PFSK-1 (cell line): ENCODE measurements around the gene MEST.

ENCODE experiments used
- FOXP2 ChIP-seq: optimal IDR thresholded peaks from 2 replicates; pipeline ENCODE3; 2011; ENCODE audit warnings: borderline replicate concordance, control low read depth, inconsistent platforms; ENCODE audit not compliant: insufficient read depth; ENCODE audit errors: extremely low read length, extremely low read depth
- POLR2AphosphoS5 ChIP-seq: IDR thresholded peaks from 2 replicates; pipeline ENCODE4 v1.6.1; 2012; ENCODE audit warnings: low read depth, mild to moderate bottlenecking, control low read depth, low read length, moderate library complexity
- REST ChIP-seq, 2 experiments: IDR thresholded peaks; 2 replicates each; pipeline versions ENCODE4 v1.6.1 to v1.8.0; 2011 to 2012; ENCODE audit warnings: low read depth in 2 of 2, low read length in 2 of 2, control low read depth in 1 of 2, inconsistent platforms in 1 of 2, mild to moderate bottlenecking in 1 of 2, moderate library complexity in 1 of 2; ENCODE audit not compliant: insufficient read depth in 1 of 2
- SIN3A ChIP-seq: IDR thresholded peaks from 2 replicates; pipeline ENCODE4 v1.6.1; 2012; ENCODE audit warnings: mild to moderate bottlenecking, low read length, moderate library complexity, borderline replicate concordance; ENCODE audit not compliant: insufficient read depth
- TAF1 ChIP-seq: IDR thresholded peaks from 2 replicates; pipeline ENCODE4 v1.6.1; 2012; ENCODE audit warnings: low read length, control low read depth, borderline replicate concordance; ENCODE audit not compliant: insufficient read depth

MEST gene

GRCh38 chr7:130475776-130476175 lies 16.1 kb upstream of the MEST start:
- TF ChIP-seq TAF1: no peak
- TF ChIP-seq POLR2AphosphoS5: no peak
- no peak for TF ChIP-seq REST (IDR thresholded peaks at IDR 0.05; ENCODE audit: insufficient read depth in 1 of 2, low read depth in 2 of 2, low read length in 2 of 2)
- TF ChIP-seq SIN3A: no peak
- no peak for TF ChIP-seq FOXP2

DNA sequence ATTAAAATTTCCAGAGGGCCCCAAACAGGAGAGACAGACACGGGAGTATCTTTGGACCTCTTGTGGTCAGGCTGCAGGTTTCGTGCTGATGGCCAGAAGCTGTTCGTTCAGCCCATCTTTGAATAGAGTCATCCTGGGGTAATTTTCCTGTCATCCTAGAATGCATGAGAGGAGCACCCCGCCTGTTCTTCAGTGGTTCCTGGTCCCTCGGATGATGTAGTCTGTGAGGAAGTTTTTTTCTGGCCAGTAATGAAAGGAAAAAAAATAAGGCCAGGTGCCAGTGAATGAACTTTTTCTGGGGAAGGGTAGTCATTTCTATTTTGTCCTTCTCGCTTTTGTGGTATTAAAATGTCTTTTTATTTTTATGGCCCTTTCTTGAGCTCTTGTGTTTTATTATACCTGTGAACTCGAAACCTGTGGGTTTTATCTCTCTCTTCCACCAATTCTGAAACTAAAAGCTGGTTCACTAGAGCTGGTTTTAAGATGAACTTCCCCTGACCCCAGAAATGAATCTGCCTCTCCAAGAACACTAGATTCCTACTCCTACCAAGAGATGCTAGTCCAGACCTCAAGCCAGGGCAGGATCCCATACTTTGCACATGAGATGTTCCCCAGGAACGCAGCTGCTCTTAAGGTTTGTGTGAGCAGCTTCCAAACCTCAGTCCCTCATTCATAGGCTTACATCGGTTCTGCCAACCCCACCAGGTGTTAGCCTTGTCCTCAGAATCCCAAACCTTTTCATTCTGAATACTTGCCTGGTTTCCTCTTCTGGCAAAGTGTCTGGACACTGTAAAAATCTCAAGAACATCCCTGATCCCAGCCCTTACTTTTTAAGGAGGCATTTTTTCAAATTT lies 15.4 kb upstream of the MEST start:
- TF ChIP-seq SIN3A (no peak), POLR2AphosphoS5 (no peak), REST (IDR thresholded peaks at IDR 0.05; ENCODE audit: insufficient read depth in 1 of 2, low read depth in 2 of 2, low read length in 2 of 2) (no peak), FOXP2 (no peak), TAF1 (no peak)

DNA sequence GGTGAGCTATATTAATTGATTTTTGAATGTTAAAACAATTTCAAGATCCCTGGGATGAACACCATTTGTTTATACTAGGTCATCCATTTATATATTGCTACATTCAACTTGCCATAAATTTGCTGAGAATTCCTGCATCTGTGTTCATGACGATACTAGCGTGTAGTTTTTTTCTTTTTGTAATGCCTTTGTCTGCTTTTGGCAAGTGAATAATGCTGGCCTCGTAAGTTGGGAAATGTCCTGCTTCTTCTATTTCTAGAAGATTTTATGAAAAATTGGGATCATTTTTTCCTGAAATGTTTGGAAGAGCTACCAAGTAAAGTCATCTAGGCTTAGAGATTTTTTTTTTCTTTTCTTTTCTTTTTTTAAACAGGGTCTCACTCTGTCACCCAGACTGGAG lies 12.9 kb upstream of the MEST start:
- no peak for TF ChIP-seq TAF1
- no peak for TF ChIP-seq REST (IDR thresholded peaks at IDR 0.05; ENCODE audit: insufficient read depth in 1 of 2, low read depth in 2 of 2, low read length in 2 of 2)
- TF ChIP-seq FOXP2: no peak
- TF ChIP-seq POLR2AphosphoS5: no peak
- TF ChIP-seq SIN3A: no peak

DNA sequence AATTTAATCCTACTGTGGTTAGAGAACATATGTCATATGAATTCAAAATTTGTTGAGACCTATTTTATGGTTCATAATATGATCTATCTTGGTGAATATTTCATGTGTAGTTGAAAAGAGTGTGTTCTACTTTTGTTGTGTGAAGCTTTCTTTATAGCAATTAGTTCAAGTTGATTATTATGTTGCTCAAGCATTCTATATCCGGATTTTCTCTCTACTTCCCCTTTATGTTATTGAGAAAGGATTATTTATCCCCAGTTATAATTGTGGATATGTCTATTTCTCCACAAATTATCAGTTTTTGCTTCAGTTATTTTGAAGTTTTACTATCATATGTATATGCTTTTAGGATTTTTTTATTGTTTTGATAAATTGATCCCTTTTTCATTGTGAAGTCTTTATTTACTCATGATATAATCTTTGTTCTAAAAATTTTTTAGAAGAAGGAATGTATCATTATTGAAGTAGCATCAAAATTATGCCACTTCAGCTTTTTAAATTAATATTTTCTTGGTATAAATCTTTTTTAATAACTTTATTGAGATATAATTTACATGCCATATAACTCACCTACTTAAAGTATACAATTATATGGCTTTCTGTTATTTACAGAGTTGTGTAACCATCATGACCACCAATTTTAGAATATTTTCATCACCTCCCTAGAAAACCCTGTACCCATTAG lies 12.0 kb upstream of the MEST start:
- no peak for TF ChIP-seq SIN3A

DNA sequence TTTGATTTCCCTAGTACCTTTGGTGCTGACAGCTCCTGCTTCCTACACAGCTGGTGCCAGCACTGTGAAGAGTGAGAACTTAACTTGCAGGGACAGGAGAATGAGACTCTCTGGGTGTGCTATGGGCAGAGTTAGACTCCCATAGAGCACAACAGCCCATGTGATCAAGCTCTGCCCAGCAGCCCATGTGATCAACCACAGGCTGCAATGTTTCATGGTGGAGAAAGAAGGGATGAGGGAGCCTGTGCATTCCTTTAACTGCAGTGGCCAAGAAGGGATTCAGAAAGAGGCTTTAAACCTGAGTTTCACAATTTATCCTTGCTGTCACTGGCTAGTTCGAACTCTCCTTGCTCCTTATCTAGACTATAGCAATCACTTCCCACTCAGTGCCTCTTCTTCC lies 10.0 kb upstream of the MEST start:
- TF ChIP-seq REST (IDR thresholded peaks at IDR 0.05; ENCODE audit: insufficient read depth in 1 of 2, low read depth in 2 of 2, low read length in 2 of 2) (no peak), SIN3A (no peak), POLR2AphosphoS5 (no peak), TAF1 (no peak), FOXP2 (no peak)
